ENCODE data around the gene MYO5A.

- TF ChIP-seq CTCF (IDR thresholded peaks at IDR 0.05; ENCODE audit: low read depth, low read length) = no peak
- TF ChIP-seq POLR2A (IDR thresholded peaks at IDR 0.05; ENCODE audit: extremely low read depth, insufficient read length) = no peak
- no peak for TF ChIP-seq MAX (IDR thresholded peaks at IDR 0.05; ENCODE audit: low read depth, low read length)
- no peak for TF ChIP-seq MYC (IDR thresholded peaks at IDR 0.05; ENCODE audit: low read depth, low read length)
Observed at GRCh38 chr15:52423852-52424251, 104.8 kb downstream of the MYO5A start.

All from NB4 (cell line).